ENCODE data around the gene STK17A.
"Not testable (repeated sequence)": the region's sequence is repeated elsewhere in the genome, so short reads cannot be mapped to it uniquely, and the experiment has no call there.

STK17A gene

DNA sequence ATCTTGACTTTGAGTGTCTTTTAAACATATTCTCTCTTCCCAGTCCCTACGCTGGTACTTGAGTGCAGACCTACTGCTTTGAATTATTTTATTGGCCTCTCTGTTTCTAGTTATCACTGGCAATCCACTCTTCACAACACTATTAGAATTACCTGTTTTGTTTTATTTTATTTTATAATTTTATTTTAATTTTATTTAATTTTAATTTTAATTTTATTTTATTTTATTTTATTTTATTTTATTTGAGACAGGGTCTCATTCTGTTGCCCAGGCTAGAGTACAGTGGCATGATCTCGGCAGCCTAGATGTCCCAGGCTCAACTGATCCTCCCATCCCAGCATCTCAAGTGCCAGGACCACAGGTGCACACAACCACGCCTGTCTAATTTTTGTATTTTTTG is 6.8 kb downstream of the STK17A start:
- no peak overlapping the region for H3K4me3 ChIP-seq (ENCODE audit: low read depth, low read length)
- DNase-seq (ENCODE audit: low read depth, low spot score): no peak
- TF ChIP-seq, protein P1, sequence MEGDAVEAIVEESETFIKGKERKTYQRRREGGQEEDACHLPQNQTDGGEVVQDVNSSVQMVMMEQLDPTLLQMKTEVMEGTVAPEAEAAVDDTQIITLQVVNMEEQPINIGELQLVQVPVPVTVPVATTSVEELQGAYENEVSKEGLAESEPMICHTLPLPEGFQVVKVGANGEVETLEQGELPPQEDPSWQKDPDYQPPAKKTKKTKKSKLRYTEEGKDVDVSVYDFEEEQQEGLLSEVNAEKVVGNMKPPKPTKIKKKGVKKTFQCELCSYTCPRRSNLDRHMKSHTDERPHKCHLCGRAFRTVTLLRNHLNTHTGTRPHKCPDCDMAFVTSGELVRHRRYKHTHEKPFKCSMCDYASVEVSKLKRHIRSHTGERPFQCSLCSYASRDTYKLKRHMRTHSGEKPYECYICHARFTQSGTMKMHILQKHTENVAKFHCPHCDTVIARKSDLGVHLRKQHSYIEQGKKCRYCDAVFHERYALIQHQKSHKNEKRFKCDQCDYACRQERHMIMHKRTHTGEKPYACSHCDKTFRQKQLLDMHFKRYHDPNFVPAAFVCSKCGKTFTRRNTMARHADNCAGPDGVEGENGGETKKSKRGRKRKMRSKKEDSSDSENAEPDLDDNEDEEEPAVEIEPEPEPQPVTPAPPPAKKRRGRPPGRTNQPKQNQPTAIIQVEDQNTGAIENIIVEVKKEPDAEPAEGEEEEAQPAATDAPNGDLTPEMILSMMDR (IDR thresholded peaks at IDR 0.05; ENCODE audit: insufficient read depth, low read length, missing control alignments): no peak
- ChIA-PET POLR2A (no interaction called here), CTCF (interaction anchor here (1.1 to 12.7 kb wide), 4 partner anchors 8 to 290 kb away, joined by 3 to 497 read pairs (median 12); partner anchors contain the start of gene STK17A)

DNA sequence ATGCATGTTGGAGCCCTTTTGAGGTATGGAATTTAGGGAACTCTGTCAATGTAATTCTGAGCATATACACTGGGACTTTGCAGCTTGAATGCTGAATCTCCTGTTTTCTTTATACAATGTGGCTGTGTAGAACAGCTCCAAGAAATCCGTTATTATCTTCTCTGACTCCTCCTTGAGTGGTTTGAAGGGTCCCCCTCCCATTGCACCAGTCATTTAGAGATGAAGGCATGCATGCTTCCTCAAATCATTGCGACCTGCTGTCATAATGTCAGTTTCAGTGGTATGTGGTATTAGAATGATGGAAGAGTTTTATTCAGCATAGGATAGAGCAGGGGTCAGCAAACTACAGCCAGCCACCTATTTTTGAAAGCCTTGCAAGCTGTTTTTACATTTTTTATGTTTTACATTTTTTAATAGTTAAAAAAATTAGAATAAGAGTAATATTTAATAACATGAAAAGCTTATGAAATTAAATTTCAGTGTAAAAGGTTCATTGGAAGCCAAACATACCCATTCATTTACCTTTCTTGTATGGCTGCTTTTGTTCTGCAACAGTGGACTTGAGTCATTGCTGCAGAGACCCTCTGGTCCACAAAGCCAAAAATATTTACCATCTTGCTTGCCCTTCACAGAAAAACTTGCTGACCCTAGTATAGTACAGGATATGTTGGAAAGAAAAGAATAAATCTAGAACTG is 8.1 kb downstream of the STK17A start:
- H3K4me3 ChIP-seq (ENCODE audit: low read depth, low read length): no peak overlapping the region
- CTCF ChIA-PET: interaction anchor here (1.0 to 1.9 kb wide), 5 partner anchors 9 to 130 kb away, joined by 4 to 19 read pairs (median 4); partner anchors contain the start of gene STK17A
- TF ChIP-seq, protein P1 (IDR thresholded peaks at IDR 0.05; ENCODE audit: insufficient read depth, low read length, missing control alignments): no peak
- DNase-seq (ENCODE audit: low read depth, low spot score): no peak
- POLR2A ChIA-PET: no interaction called here

- POLR2A ChIA-PET: interaction anchor here (1.4 kb wide), 1 partner anchor 9 kb away, joined by 6 read pairs; the partner anchor contains the start of gene STK17A
- TF ChIP-seq, protein P1 (IDR thresholded peaks at IDR 0.05; ENCODE audit: insufficient read depth, low read length, missing control alignments): no peak
- no peak for DNase-seq (ENCODE audit: low read depth, low spot score)
- H3K4me3 ChIP-seq (ENCODE audit: low read depth, low read length): no peak overlapping the region
- CTCF ChIA-PET: interaction anchor here (1.2 to 1.9 kb wide), 5 partner anchors 9 to 109 kb away, joined by 4 to 19 read pairs (median 9); partner anchors contain the start of gene STK17A
Observed at GRCh38 chr7:43591558-43592180, 8.8 kb downstream of the STK17A start.

- CTCF ChIA-PET: interaction anchor here (1.2 to 1.4 kb wide), 3 partner anchors 9 to 108 kb away, joined by 5 to 10 read pairs (median 9); partner anchors contain the start of gene STK17A
- no peak overlapping the region for H3K4me3 ChIP-seq (ENCODE audit: low read depth, low read length)
- no peak for DNase-seq (ENCODE audit: low read depth, low spot score)
- TF ChIP-seq, protein P1 (IDR thresholded peaks at IDR 0.05; ENCODE audit: insufficient read depth, low read length, missing control alignments): no peak
- POLR2A ChIA-PET: interaction anchor here (1.4 kb wide), 1 partner anchor 9 kb away, joined by 6 read pairs; the partner anchor contains the start of gene STK17A
Observed at GRCh38 chr7:43592326-43592725, 9.4 kb downstream of the STK17A start.

- H3K4me3 ChIP-seq (ENCODE audit: low read depth, low read length): no peak overlapping the region
- ChIA-PET POLR2A (interaction anchor here (1.4 kb wide), 1 partner anchor 10 kb away, joined by 6 read pairs; the partner anchor contains the start of gene STK17A), CTCF (interaction anchor here (1.2 to 1.4 kb wide), 3 partner anchors 10 to 107 kb away, joined by 5 to 10 read pairs (median 9); partner anchors contain the start of gene STK17A)
- TF ChIP-seq, protein P1 (IDR thresholded peaks at IDR 0.05; ENCODE audit: insufficient read depth, low read length, missing control alignments): no peak
- no peak for DNase-seq (ENCODE audit: low read depth, low spot score)
Observed at GRCh38 chr7:43593010-43593409, 10.1 kb downstream of the STK17A start.

- POLR2A ChIA-PET: no interaction called here
- TF ChIP-seq, protein P1 (IDR thresholded peaks at IDR 0.05; ENCODE audit: insufficient read depth, low read length, missing control alignments): no peak
- H3K4me3 ChIP-seq (ENCODE audit: low read depth, low read length): no peak overlapping the region
- no peak for DNase-seq (ENCODE audit: low read depth, low spot score)
- CTCF ChIA-PET: interaction anchor here (1.5 to 2.9 kb wide), 2 partner anchors 11 to 245 kb away, joined by 6 to 11 read pairs; partner anchors contain the start of gene STK17A
Observed at GRCh38 chr7:43594020-43594419, 11.1 kb downstream of the STK17A start.

DNA sequence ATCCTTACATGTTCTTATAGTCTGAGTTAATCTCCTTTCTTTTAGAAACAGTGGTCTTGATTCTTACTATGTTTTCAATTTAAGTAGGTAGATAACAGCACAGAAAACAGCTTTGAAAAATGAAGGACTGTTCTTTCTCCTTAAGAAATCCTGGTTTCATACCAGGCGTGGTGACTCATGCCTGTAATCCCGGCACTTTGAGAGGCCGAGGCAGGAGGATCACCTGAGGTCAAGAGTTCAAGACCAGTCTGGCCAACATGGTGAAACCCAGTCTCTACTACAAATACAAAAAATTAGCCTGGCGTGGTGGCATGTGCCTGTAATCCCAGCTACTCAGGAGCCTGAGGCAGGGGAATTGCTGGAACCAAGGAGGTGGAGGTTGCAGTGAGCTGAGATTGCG is 13.5 kb downstream of the STK17A start:
- H3K4me3 ChIP-seq (ENCODE audit: low read depth, low read length); POLR2A ChIA-PET; DNase-seq (ENCODE audit: low read depth, low spot score): not testable (repeated sequence)
- CTCF ChIA-PET: interaction anchor here (0.9 to 2.9 kb wide), 4 partner anchors 14 to 243 kb away, joined by 3 to 11 read pairs (median 6); partner anchors contain the start of gene STK17A

Measured in AG04449 (cell line).